ENCODE results near the gene ASCC1.
A peak's percentile ranks its signal among the peaks of the same experiment; 100 is the strongest.

Gene ASCC1

GRCh38 chr10:72206511-72207229 lies 9.4 kb downstream of the ASCC1 start:
- Histone ChIP-seq H3K4me3 (ENCODE audit: low read length) (no peak overlapping the region), H3K4me1 (ENCODE audit: control insufficient read depth, insufficient read depth, low read length) (no peaks in the 10 kb centered on the region), H3K9ac (ENCODE audit: low read length) (no peak overlapping the region), H3K27me3 (ENCODE audit: control insufficient read depth, insufficient read depth, low read length) (no peaks in the 10 kb centered on the region), H3K36me3 (ENCODE audit: control insufficient read depth, insufficient read depth, low read length) (peaks cover 5% of the 10 kb centered on the region), H3K9me3 (ENCODE audit: control insufficient read depth, low read length) (no peaks in the 10 kb centered on the region)

GRCh38 chr10:72204724-72205123 lies 11.4 kb downstream of the ASCC1 start:
- H3K27me3 ChIP-seq (ENCODE audit: control insufficient read depth, insufficient read depth, low read length): no peaks in the 10 kb centered on the region
- no peak overlapping the region for H3K4me3 ChIP-seq (ENCODE audit: low read length)
- no peaks in the 10 kb centered on the region for H3K4me1 ChIP-seq (ENCODE audit: control insufficient read depth, insufficient read depth, low read length)
- no peaks in the 10 kb centered on the region for H3K9me3 ChIP-seq (ENCODE audit: control insufficient read depth, low read length)
- no peak overlapping the region for H3K9ac ChIP-seq (ENCODE audit: low read length)
- H3K36me3 ChIP-seq (ENCODE audit: control insufficient read depth, insufficient read depth, low read length): peaks cover 9% of the 10 kb centered on the region

- Histone ChIP-seq H3K36me3 (ENCODE audit: control insufficient read depth, insufficient read depth, low read length) (peaks cover 9% of the 10 kb centered on the region), H3K27me3 (ENCODE audit: control insufficient read depth, insufficient read depth, low read length) (no peaks in the 10 kb centered on the region), H3K9me3 (ENCODE audit: control insufficient read depth, low read length) (no peaks in the 10 kb centered on the region), H3K4me3 (ENCODE audit: low read length) (no peak overlapping the region), H3K9ac (ENCODE audit: low read length) (no peak overlapping the region), H3K4me1 (ENCODE audit: control insufficient read depth, insufficient read depth, low read length) (no peaks in the 10 kb centered on the region)
Observed at GRCh38 chr10:72204296-72204695, 11.8 kb downstream of the ASCC1 start.

- H3K4me3 ChIP-seq (ENCODE audit: low read length): no peak overlapping the region
- no peaks in the 10 kb centered on the region for H3K4me1 ChIP-seq (ENCODE audit: control insufficient read depth, insufficient read depth, low read length)
- no peak overlapping the region for H3K9ac ChIP-seq (ENCODE audit: low read length)
- H3K27me3 ChIP-seq (ENCODE audit: control insufficient read depth, insufficient read depth, low read length): no peaks in the 10 kb centered on the region
- H3K36me3 ChIP-seq (ENCODE audit: control insufficient read depth, insufficient read depth, low read length): peaks cover 4% of the 10 kb centered on the region
- no peaks in the 10 kb centered on the region for H3K9me3 ChIP-seq (ENCODE audit: control insufficient read depth, low read length)
Observed at GRCh38 chr10:72201293-72201692, 14.8 kb downstream of the ASCC1 start.

GRCh38 chr10:72200883-72201282 lies 15.2 kb downstream of the ASCC1 start:
- H3K9ac ChIP-seq (ENCODE audit: low read length): no peak overlapping the region
- no peaks in the 10 kb centered on the region for H3K27me3 ChIP-seq (ENCODE audit: control insufficient read depth, insufficient read depth, low read length)
- no peaks in the 10 kb centered on the region for H3K9me3 ChIP-seq (ENCODE audit: control insufficient read depth, low read length)
- H3K4me1 ChIP-seq (ENCODE audit: control insufficient read depth, insufficient read depth, low read length): no peaks in the 10 kb centered on the region
- H3K36me3 ChIP-seq (ENCODE audit: control insufficient read depth, insufficient read depth, low read length): peaks cover 4% of the 10 kb centered on the region
- H3K4me3 ChIP-seq (ENCODE audit: low read length): no peak overlapping the region

- Histone ChIP-seq H3K4me1 (ENCODE audit: control insufficient read depth, insufficient read depth, low read length) (no peaks in the 10 kb centered on the region), H3K4me3 (ENCODE audit: low read length) (no peak overlapping the region), H3K9me3 (ENCODE audit: control insufficient read depth, low read length) (no peaks in the 10 kb centered on the region), H3K36me3 (ENCODE audit: control insufficient read depth, insufficient read depth, low read length) (no peaks in the 10 kb centered on the region), H3K27me3 (ENCODE audit: control insufficient read depth, insufficient read depth, low read length) (no peaks in the 10 kb centered on the region), H3K9ac (ENCODE audit: low read length) (no peak overlapping the region)
Observed at GRCh38 chr10:72194949-72195348, 21.1 kb downstream of the ASCC1 start.

GRCh38 chr10:72186982-72187330 lies 29.1 kb downstream of the ASCC1 start:
- peak overlapping the region; percentile 67 for H3K9ac ChIP-seq (ENCODE audit: low read length)
- no peaks in the 10 kb centered on the region for H3K36me3 ChIP-seq (ENCODE audit: control insufficient read depth, insufficient read depth, low read length)
- H3K4me3 ChIP-seq (ENCODE audit: low read length): no peak overlapping the region
- peaks cover 5% of the 10 kb centered on the region for H3K4me1 ChIP-seq (ENCODE audit: control insufficient read depth, insufficient read depth, low read length)
- H3K27me3 ChIP-seq (ENCODE audit: control insufficient read depth, insufficient read depth, low read length): no peaks in the 10 kb centered on the region
- no peaks in the 10 kb centered on the region for H3K9me3 ChIP-seq (ENCODE audit: control insufficient read depth, low read length)

- Histone ChIP-seq H3K27me3 (ENCODE audit: control insufficient read depth, insufficient read depth, low read length) (no peaks in the 10 kb centered on the region), H3K9me3 (ENCODE audit: control insufficient read depth, low read length) (no peaks in the 10 kb centered on the region), H3K9ac (ENCODE audit: low read length) (peak overlapping the region; percentile 67), H3K4me1 (ENCODE audit: control insufficient read depth, insufficient read depth, low read length) (peaks cover 5% of the 10 kb centered on the region), H3K4me3 (ENCODE audit: low read length) (no peak overlapping the region), H3K36me3 (ENCODE audit: control insufficient read depth, insufficient read depth, low read length) (no peaks in the 10 kb centered on the region)
Observed at GRCh38 chr10:72186258-72186981, 29.7 kb downstream of the ASCC1 start.

- H3K9me3 ChIP-seq (ENCODE audit: control insufficient read depth, low read length): no peaks in the 10 kb centered on the region
- peaks cover 5% of the 10 kb centered on the region for H3K4me1 ChIP-seq (ENCODE audit: control insufficient read depth, insufficient read depth, low read length)
- no peak overlapping the region for H3K4me3 ChIP-seq (ENCODE audit: low read length)
- no peaks in the 10 kb centered on the region for H3K36me3 ChIP-seq (ENCODE audit: control insufficient read depth, insufficient read depth, low read length)
- no peaks in the 10 kb centered on the region for H3K27me3 ChIP-seq (ENCODE audit: control insufficient read depth, insufficient read depth, low read length)
- H3K9ac ChIP-seq (ENCODE audit: low read length): no peak overlapping the region
Observed at GRCh38 chr10:72184156-72184555, 31.9 kb downstream of the ASCC1 start.

- H3K9ac ChIP-seq (ENCODE audit: low read length): no peak overlapping the region
- H3K4me3 ChIP-seq (ENCODE audit: low read length): no peak overlapping the region
- no peaks in the 10 kb centered on the region for H3K27me3 ChIP-seq (ENCODE audit: control insufficient read depth, insufficient read depth, low read length)
- H3K9me3 ChIP-seq (ENCODE audit: control insufficient read depth, low read length): no peaks in the 10 kb centered on the region
- H3K4me1 ChIP-seq (ENCODE audit: control insufficient read depth, insufficient read depth, low read length): peaks cover 5% of the 10 kb centered on the region
- no peaks in the 10 kb centered on the region for H3K36me3 ChIP-seq (ENCODE audit: control insufficient read depth, insufficient read depth, low read length)
Observed at GRCh38 chr10:72177454-72177853, 38.6 kb downstream of the ASCC1 start.

GRCh38 chr10:72176701-72177100 lies 39.4 kb downstream of the ASCC1 start:
- H3K9me3 ChIP-seq (ENCODE audit: control insufficient read depth, low read length): no peaks in the 10 kb centered on the region
- no peaks in the 10 kb centered on the region for H3K36me3 ChIP-seq (ENCODE audit: control insufficient read depth, insufficient read depth, low read length)
- no peak overlapping the region for H3K4me3 ChIP-seq (ENCODE audit: low read length)
- peaks cover 5% of the 10 kb centered on the region for H3K4me1 ChIP-seq (ENCODE audit: control insufficient read depth, insufficient read depth, low read length)
- no peaks in the 10 kb centered on the region for H3K27me3 ChIP-seq (ENCODE audit: control insufficient read depth, insufficient read depth, low read length)
- no peak overlapping the region for H3K9ac ChIP-seq (ENCODE audit: low read length)

GRCh38 chr10:72175149-72175548 lies 40.9 kb downstream of the ASCC1 start:
- Histone ChIP-seq H3K36me3 (ENCODE audit: control insufficient read depth, insufficient read depth, low read length) (no peaks in the 10 kb centered on the region), H3K27me3 (ENCODE audit: control insufficient read depth, insufficient read depth, low read length) (no peaks in the 10 kb centered on the region), H3K9ac (ENCODE audit: low read length) (no peak overlapping the region), H3K9me3 (ENCODE audit: control insufficient read depth, low read length) (no peaks in the 10 kb centered on the region), H3K4me3 (ENCODE audit: low read length) (no peak overlapping the region), H3K4me1 (ENCODE audit: control insufficient read depth, insufficient read depth, low read length) (peaks cover 19% of the 10 kb centered on the region)
